HG03565 (cell line): Measurements from ENCODE around the gene AFM.

Experiments
- ATAC-seq: cut with Tn5 transposase; IDR thresholded peaks from one replicate; pipeline ENCODE4 v1.9.1; 2021; ENCODE audit warnings: mild to moderate bottlenecking, moderate library complexity; ENCODE audit not compliant: unreplicated experiment

AFM gene

GRCh38 chr4:73481358-73481757, at the start of gene AFM:
TSS of gene AFM (plus strand) at chr4:73481745. CDS start at chr4:73481776, 31 bp downstream.
- no peak for ATAC-seq

GRCh38 chr4:73431813-73432168, 49.8 kb upstream of the AFM start:
- ATAC-seq = no peak

GRCh38 chr4:73432169-73433000, 49.2 kb upstream of the AFM start:
- ATAC-seq = no peak

- ATAC-seq = no peak
Observed at GRCh38 chr4:73433140-73433539, 48.4 kb upstream of the AFM start.

- peak; percentile 75 for ATAC-seq
Observed at GRCh38 chr4:73434311-73434710, 47.2 kb upstream of the AFM start.

- no peak for ATAC-seq
Observed at GRCh38 chr4:73435984-73436383, 45.6 kb upstream of the AFM start, which contains the start of gene AFP. TSS of gene AFP (plus strand) at chr4:73436221. CDS start at chr4:73436263, 42 bp downstream.

- no peak for ATAC-seq
Observed at GRCh38 chr4:73436674-73437557, 44.6 kb upstream of the AFM start.

- no peak for ATAC-seq
Observed at GRCh38 chr4:73437558-73437956, 44.0 kb upstream of the AFM start.

GRCh38 chr4:73438048-73438447, 43.5 kb upstream of the AFM start:
- ATAC-seq = no peak

- ATAC-seq = no peak
Observed at GRCh38 chr4:73438582-73439215, 42.8 kb upstream of the AFM start.

GRCh38 chr4:73439445-73439844, 42.1 kb upstream of the AFM start:
- no peak for ATAC-seq

- ATAC-seq = no peak
Observed at GRCh38 chr4:73439991-73440390, 41.6 kb upstream of the AFM start.

GRCh38 chr4:73440653-73441052, 40.9 kb upstream of the AFM start:
- ATAC-seq = no peak

- ATAC-seq = no peak
Observed at GRCh38 chr4:73442275-73442674, 39.3 kb upstream of the AFM start.

- no peak for ATAC-seq
Observed at GRCh38 chr4:73443224-73443623, 38.3 kb upstream of the AFM start.

- no peak for ATAC-seq
Observed at GRCh38 chr4:73445383-73446335, 35.9 kb upstream of the AFM start.

- ATAC-seq = peak; percentile 99
Observed at GRCh38 chr4:73446336-73446938, 35.1 kb upstream of the AFM start.

- no peak for ATAC-seq
Observed at GRCh38 chr4:73447671-73448070, 33.9 kb upstream of the AFM start.

GRCh38 chr4:73448448-73449203, 32.9 kb upstream of the AFM start:
- no peak for ATAC-seq
